NOMO-1 (cell line): ENCODE data around the gene PTPRCAP.

Source experiments
- DNase-seq, 2 experiments: peaks; one replicate each; lab custom pipeline; 2025; ENCODE audit not compliant: unreplicated experiment in 2 of 2; lab: John Stamatoyannopoulos, UW

The PTPRCAP gene

GRCh38 chr11:67441731-67442351 lies 4.4 kb upstream of the PTPRCAP start:
- DNase-seq = no peak

GRCh38 chr11:67441098-67441563 lies 3.6 kb upstream of the PTPRCAP start:
- no peak for DNase-seq

DNA sequence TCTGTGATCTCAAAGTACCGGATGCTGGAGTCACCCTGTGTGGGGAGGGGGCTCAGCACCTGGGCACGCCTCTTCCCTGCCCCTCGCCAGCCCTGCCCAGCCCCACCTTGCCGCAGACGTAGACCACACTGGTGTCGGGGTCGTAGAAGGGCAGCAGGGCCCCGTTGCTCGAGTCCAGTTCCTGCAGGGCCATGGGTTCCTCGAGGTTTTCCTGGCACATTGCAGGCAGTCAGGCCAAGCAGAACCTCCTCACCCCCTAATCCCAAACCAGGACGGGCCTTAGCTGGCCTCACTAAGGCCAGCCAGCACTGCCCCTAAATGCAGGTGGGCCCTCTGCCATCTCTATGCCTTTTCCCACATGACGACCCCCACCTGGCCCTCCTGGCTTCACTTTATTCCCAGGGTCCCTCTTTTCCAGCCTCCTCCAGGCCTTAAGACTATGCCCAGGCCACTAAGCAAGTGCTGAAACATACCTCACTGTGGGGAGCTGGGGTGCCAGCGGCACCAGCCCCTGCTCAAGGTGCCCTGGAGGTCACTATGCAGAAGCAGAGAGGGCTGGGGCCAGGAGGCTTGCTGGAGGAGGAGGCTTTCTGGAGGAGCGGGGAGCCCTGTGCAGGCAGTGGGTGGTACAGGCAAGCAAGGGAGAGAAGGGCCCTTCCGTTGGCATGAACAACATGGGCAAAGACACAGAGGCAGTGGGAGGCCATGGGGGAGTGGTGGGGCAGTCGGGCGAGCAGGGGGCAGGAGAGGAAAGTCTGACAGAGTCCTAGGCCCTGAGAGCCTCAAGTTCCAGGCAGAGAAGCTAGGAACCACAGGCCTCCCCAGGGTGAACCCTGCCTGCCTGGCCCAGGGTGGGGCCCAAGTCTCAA lies 3.0 kb upstream of the PTPRCAP start:
- no peak for DNase-seq

GRCh38 chr11:67439321-67440228 lies 2.1 kb upstream of the PTPRCAP start:
- no peak for DNase-seq

DNA sequence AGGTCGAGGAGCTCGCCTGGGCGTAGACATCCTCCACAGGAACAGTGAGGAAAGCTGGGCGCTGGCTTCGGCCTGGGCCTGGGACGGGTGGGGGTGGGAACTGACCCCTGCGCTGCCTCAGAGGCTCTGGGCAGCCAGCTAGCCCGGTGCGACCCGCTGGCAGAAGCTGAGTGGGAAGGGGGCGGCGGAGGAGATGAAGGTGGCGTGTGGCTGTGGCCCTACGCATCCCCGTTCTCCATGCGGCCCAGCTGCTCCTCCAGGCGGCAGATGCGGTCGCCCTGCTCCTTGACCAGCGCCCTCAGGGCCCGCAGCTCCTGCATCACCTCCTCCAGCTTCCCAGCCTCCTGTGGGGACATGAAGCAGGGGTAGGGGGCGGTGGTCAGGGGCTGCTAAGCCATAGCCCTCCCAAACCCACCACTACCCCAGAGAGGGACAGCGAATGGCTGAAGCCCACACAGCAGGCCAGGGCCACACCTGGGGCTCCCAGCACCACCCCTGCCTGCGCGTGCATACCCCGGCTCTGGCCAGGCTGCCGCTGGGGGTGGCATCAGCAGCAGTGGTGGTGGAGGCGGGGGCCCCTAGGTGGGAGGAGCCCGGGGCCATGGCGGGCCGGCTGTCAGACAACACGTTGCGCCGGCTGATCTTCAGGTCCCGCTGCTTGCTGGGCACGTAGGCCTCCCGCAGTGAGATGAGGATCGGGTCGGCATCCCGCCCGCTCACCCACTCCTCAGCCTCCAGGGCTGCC lies 848 bp upstream of the PTPRCAP start:
- no peak for DNase-seq

GRCh38 chr11:67437809-67438157 lies 301 bp upstream of the PTPRCAP start:
- DNase-seq = no peak

DNA sequence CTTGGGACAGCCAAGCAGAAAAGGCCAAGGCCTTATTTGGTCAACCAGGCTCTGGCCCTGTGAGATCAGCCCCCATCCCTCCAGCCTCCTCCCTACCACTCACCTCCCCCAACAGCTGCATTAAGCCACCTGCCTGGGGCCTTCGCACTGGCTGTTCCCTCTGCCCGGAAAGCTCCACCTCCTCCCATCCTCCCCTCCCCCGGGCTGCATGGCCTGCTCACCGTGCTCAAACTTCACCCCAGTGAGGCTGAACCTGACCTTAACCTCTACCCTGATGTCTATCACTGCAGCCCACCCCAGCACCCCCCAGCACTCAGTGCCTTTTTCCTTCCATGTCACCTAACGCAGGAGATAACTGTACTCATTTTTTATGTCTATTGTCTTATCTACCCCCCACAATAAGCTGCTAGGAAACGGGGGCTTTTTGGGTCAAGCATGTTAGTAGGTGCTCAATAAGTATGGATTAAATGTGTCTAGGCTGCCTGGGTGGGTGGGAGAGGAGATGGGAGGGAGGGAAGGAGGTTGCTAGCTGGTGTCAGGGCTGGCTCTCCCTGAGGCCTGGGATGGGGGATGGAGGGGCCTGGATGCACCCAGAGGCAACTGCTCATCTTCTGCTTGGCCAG lies 912 bp downstream of the PTPRCAP start:
- no peak for DNase-seq

DNA sequence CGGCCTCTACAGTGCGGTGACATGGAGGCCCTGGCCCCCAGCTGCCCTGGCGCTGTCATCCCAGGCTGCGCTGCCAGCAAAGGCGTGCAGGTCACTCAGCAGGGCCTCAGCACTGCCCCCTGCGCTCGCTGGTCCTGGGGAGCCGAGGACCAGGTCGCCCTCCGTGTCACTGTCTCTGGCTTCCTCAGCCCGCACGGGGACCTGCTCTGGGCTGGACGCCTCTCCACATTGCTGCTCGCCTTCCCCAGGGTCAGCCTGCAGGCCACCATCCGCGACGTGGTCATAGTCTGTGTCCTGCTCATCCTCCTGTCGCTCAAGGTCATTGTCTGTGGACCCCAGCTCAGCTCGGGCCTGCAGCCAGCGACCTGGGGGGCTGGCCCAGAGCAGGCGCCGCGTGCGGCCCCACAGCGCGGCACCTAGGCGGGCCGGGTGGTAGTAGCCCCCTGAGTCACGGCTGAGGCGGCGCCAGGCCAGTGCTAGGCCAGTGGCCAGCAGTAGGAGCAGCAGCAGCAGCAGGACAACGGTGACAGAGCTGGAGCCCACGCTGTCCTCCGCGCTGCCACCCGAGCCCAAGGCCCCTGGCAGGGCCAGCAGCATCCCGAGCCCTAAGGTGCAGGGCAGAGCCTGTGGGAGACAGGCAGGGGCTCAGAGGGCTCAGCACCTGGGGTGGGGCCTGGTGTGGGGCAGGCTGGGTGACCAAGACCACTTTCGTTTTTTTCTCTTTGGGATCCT lies 1.6 kb downstream of the PTPRCAP start:
- DNase-seq = no peak

GRCh38 chr11:67435031-67435726 lies 2.3 kb downstream of the PTPRCAP start:
- DNase-seq = no peak

GRCh38 chr11:67434395-67434881 lies 3.0 kb downstream of the PTPRCAP start:
- no peak for DNase-seq

GRCh38 chr11:67433536-67434394 lies 3.7 kb downstream of the PTPRCAP start:
- no peak for DNase-seq

GRCh38 chr11:67432655-67433349 lies 4.7 kb downstream of the PTPRCAP start:
- no peak for DNase-seq

DNA sequence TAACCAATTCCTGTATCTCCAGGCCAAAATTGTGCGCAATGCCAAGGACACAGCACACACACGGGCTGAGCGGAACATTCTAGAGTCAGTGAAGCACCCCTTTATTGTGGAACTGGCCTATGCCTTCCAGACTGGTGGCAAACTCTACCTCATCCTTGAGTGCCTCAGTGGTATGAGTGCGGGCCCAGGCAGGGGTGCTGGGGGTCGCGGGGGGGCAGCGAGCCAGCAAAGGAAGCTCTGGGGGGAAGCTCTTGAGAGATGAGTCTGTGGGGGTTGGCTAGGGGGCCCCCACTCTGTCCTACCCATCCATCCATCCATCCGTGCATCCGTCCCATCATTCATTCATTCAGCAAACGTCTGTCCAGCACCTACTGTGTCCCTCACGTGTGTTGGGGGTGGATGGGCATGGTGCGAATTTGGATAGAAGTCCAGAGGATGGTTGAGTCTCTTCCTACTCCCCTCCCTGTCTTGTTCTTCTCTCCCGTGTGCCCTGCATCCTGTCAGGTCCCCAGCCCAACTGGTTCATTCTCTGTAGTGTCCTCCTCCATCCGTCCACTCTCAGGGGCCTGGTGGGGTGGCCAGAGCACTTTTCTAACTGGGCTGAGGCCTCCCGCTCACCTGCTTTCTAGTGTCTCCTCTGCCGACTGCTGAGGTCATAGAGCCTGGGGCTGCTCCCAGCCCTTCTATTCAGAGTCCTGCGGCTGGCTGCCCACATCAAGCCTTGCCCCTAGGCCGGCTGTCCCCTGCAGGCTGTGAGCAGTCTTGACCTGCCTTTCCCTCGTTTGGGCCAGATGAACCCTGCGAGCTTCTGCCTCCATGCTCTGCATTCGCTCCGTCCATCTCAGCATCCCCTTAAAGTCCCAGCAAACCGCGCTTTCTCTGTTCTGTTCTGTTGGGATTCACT lies 5.9 kb downstream of the PTPRCAP start:
- DNase-seq = no peak

DNA sequence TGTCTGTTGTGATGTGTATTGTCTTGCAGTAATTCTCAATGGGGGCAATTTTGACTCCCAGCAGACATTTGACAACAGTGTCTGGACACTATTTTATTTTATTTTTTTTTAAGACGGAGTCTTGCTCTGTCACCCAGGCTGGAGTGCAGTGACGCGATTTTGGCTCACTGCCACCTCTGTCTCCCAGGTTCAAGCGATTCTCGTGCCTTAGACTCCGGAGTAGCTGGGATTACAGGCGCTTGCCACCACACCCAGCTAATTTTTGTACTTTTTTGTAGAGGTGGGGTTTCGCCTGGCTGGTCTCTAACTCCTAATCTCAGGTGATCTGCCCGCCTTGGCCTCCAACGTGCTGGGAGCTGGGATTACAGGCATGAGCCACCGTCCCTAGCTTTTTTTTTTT lies 7.8 kb downstream of the PTPRCAP start:
- no peak for DNase-seq

GRCh38 chr11:67429038-67429668 lies 8.3 kb downstream of the PTPRCAP start:
- no peak for DNase-seq
